GM12878 (cell line): ENCODE results near the gene C15orf62. TPM values are rescaled to one million over a fixed set of nuclear protein-coding genes. Genes with fewer than 3 reads are reported as not detected.

Experiments used
- ATAC-seq: fragments of 200-7000 bp; cut with Tn5 transposase; 3 replicates; pipeline ENCODE4 v1.9.1; 2020; ENCODE audit warnings: mild to moderate bottlenecking, moderate library complexity
- BruUV-seq: library from RNA; stranded (reverse); fragments of 400-500 nt; replicated peaks from 2 replicates; lab custom pipeline; 2021; lab: Mats Ljungman, UMichigan
- CTCF ChIA-PET: fragments of 300-600 bp; sonication (Branson Sonifier 250); formaldehyde crosslinking; extraction: SDS; loops from one replicate; lab custom pipeline; 2021; ENCODE audit warnings: inconsistent platforms; lab: Yijun Ruan, JAX
- POLR2A ChIA-PET: fragments of 350-600 bp; formaldehyde crosslinking; extraction: SDS; loops from one replicate; lab custom pipeline; 2021; ENCODE audit warnings: inconsistent platforms; lab: Charles Lee
- RAD21 ChIA-PET: fragments of 300-600 bp; sonication (Branson Sonifier 250); formaldehyde crosslinking; loops from one replicate; lab custom pipeline; 2023; ENCODE audit warnings: antibody characterized with exemption; ENCODE audit not compliant: unreplicated experiment; lab: Charles Lee
- SMC1A ChIA-PET: fragments of 300-600 bp; sonication (Branson Sonifier 250); formaldehyde crosslinking; loops from one replicate; lab custom pipeline; 2023; ENCODE audit not compliant: unreplicated experiment, uncharacterized antibody; lab: Charles Lee
- DNase-seq: peaks from one replicate; pipeline ENCODE4 v3.0.0-alpha.2; 2011; ENCODE audit warnings: low read depth, low spot score
- FAIRE-seq: peaks from 3 replicates; lab custom pipeline; 2011; peaks lifted over from hg19 to GRCh38; lab: Jason Lieb, UNC
- H2AFZ ChIP-seq: 2 replicates; pipeline ENCODE4 v1.6.0; 2011; ENCODE audit warnings: low read depth, low read length, control low read depth; ENCODE audit not compliant: control insufficient read depth
- H3K27ac ChIP-seq: 2 replicates; pipeline ENCODE4 v1.5.1; 2011; ENCODE audit warnings: control low read depth; ENCODE audit not compliant: control insufficient read depth, insufficient read depth
- H3K27me3 ChIP-seq, 2 experiments: replicated peaks in 1 of 2; 2 replicates each; pipeline versions ENCODE4 v1.6.0 to v1.6.1; 2011; ENCODE audit warnings: low read length in 1 of 2; ENCODE audit not compliant: control insufficient read depth in 2 of 2, insufficient read depth in 2 of 2
- H3K36me3 ChIP-seq, 2 experiments: 2 replicates each; pipeline ENCODE4 v1.5.1; 2011; ENCODE audit warnings: low read length in 1 of 2; ENCODE audit not compliant: control insufficient read depth in 2 of 2, insufficient read depth in 2 of 2
- H3K4me1 ChIP-seq: 2 replicates; pipeline ENCODE4 v1.6.1; 2011; ENCODE audit warnings: mild to moderate bottlenecking, low read length, moderate library complexity, mixed read lengths; ENCODE audit not compliant: control insufficient read depth, insufficient read depth
- H3K4me2 ChIP-seq: 2 replicates; pipeline ENCODE4 v1.6.0; 2011; ENCODE audit warnings: control low read depth; ENCODE audit not compliant: control insufficient read depth, insufficient read depth
- H3K4me3 ChIP-seq: fragments of 200-600 bp; sonication (generic); 2 replicates; pipeline ENCODE4 v1.5.1; 2016
- H3K79me2 ChIP-seq: 2 replicates; pipeline ENCODE4 v1.6.0; 2011; ENCODE audit warnings: low read length; ENCODE audit not compliant: control insufficient read depth, insufficient read depth
- H3K9ac ChIP-seq: 2 replicates; pipeline ENCODE4 v1.8.0; 2011; ENCODE audit warnings: low read length, control low read depth, mixed read lengths; ENCODE audit not compliant: control insufficient read depth, insufficient read depth
- H3K9me3 ChIP-seq: replicated peaks from 3 replicates; pipeline ENCODE4 v1.5.1; 2011; ENCODE audit warnings: mild to moderate bottlenecking, low read length; ENCODE audit not compliant: control insufficient read depth, insufficient read depth
- H4K20me1 ChIP-seq: 2 replicates; pipeline ENCODE4 v1.6.0; 2011; ENCODE audit not compliant: control insufficient read depth, insufficient read depth
- ASH2L ChIP-seq: fragments of 300-600, 200-600 bp; sonication (generic); IDR thresholded peaks from 2 replicates; pipeline ENCODE4 v1.6.1; 2017; ENCODE audit warnings: low read depth, mild to moderate bottlenecking, borderline replicate concordance
- CREM ChIP-seq: IDR thresholded peaks from 2 replicates; pipeline ENCODE4 v1.6.1; 2014; ENCODE audit warnings: antibody characterized with exemption, low read depth
- KDM1A ChIP-seq: fragments of 200-600 bp; sonication (generic); IDR thresholded peaks from 2 replicates; pipeline ENCODE4 v1.6.1; 2016; ENCODE audit warnings: borderline replicate concordance
- NR2C2 ChIP-seq: IDR thresholded peaks from 2 replicates; pipeline ENCODE4 v1.6.1; 2011; ENCODE audit warnings: borderline replicate concordance, low read depth; ENCODE audit not compliant: control insufficient read depth, insufficient read length
- NRF1 ChIP-seq: conservative IDR thresholded peaks from 2 replicates; pipeline ENCODE4 v1.6.1; 2011; ENCODE audit warnings: mild to moderate bottlenecking, low read depth, low read length, improper control_type of control experiment
- POLR2AphosphoS5 ChIP-seq: IDR thresholded peaks from 2 replicates; pipeline ENCODE4 v1.6.1; 2011; ENCODE audit warnings: mild to moderate bottlenecking, low read length, inconsistent platforms
- RCOR1 ChIP-seq: conservative IDR thresholded peaks from 2 replicates; pipeline ENCODE4 v1.6.1; 2012; ENCODE audit warnings: low read depth, low read length, improper control_type of control experiment
- STAT1 ChIP-seq: fragments of 450-650 bp; conservative IDR thresholded peaks from 2 replicates; pipeline ENCODE4 v1.6.1; 2014; ENCODE audit warnings: antibody characterized with exemption, mild to moderate bottlenecking
- WGBS: methylation state at CpG from one replicate; pipeline ENCODE4 v1.1.6; 2016; ENCODE audit warnings: low lambda C conversion rate; ENCODE audit not compliant: insufficient replicate concordance, insufficient coverage; ENCODE audit errors: missing lambda C conversion rate; 5-methylcytosine and 5-hydroxymethylcytosine counted together
- in situ Hi-C: fragments of 300-500 bp; cut with MboI; formaldehyde crosslinking; loops from 9 replicates; pipeline ENCODE4 v1.14.3; 2018; ENCODE audit warnings: mixed read lengths
- intact Hi-C: fragments of 100-400 bp; cut with micrococcal nuclease; formaldehyde crosslinking; loops from one replicate; pipeline ENCODE4 v1.14.2; 2022; ENCODE audit not compliant: unreplicated experiment
- polyA plus RNA-seq, 11 experiments: library from polyadenylated mRNA; depleted of rRNA in 4 of 11; unstranded in 6 of 11; stranded (reverse) in 5 of 11; fragments of >200 nt; fragmentation: Nextera tagmentation in 4 of 11; fragmentation: Illumina TruSeq in 1 of 11; extraction: Ambion mirVana in 4 of 11; extraction: Trizol in 1 of 11; gene quantifications; 1 replicate in 1 of 11; 2 replicates in 10 of 11; pipeline versions ENCODE4 v1.2.1 to v1.2.3, GENCODE V29; 2011 to 2016; ENCODE audit warnings: inconsistent platforms in 2 of 11, missing spikeins in 2 of 11, low read depth in 1 of 11
- total RNA-seq, 4 experiments: library from RNA; depleted of rRNA in 3 of 4; stranded (reverse); fragments of >200 nt in 3 of 4; fragmentation: Illumina TruSeq in 1 of 4; extraction: Trizol in 1 of 4; gene quantifications; 2 replicates each; pipeline versions ENCODE4 v1.2.1 to v1.2.3, GENCODE V29; 2013 to 2021
- TF ChIP-seq, protein P1 (sequence below): fragments of 450-650 bp; IDR thresholded peaks from 2 replicates; pipeline ENCODE4 v1.6.1; 2016; ENCODE audit warnings: mild to moderate bottlenecking, moderate library complexity, borderline replicate concordance
- TF ChIP-seq, protein P2 (sequence below): fragments of 450-650 bp; IDR thresholded peaks from 2 replicates; pipeline ENCODE4 v1.6.1; 2017; ENCODE audit warnings: low read depth, mild to moderate bottlenecking, moderate library complexity
- TF ChIP-seq, protein P3 (sequence below): fragments of 450-650 bp; formaldehyde crosslinking; IDR thresholded peaks from 2 replicates; pipeline ENCODE4 v1.5.0; 2022; ENCODE audit warnings: mild to moderate bottlenecking, missing genetic modification characterization
- TF ChIP-seq, protein P4 (sequence below): IDR thresholded peaks from 2 replicates; pipeline ENCODE4 v1.6.1; 2011; ENCODE audit warnings: low read depth, low read length, improper control_type of control experiment, borderline replicate concordance

The C15orf62 gene
- total and polyA plus RNA-seq, 10 of the 15 experiments (the other 5 are each of a cell fraction or from before 2014, with no cell fraction given) = 0.06 to 0.68 (median 0.40) TPM; not detected in 1

DNA sequence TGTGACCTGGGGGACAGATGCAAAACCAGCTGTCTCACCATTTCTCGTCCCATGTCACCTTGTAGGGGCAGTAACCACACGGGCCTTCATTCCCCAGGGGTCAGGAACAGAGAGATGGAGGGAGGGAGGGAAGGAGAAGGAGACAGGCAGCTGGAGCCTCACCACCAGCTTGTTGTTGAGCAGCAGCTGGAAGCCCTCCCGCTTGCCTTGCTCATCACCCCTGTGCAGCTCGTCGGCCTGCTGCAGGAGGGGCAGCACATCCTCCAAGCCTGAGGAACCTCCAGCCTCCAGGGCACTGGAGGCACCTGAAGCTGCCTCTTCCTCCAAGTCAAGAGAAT, 25.0 kb upstream of the C15orf62 start:
- H2AFZ ChIP-seq = no peak overlapping the region
- ChIA-PET CTCF (interaction anchor here (0.6 to 3.3 kb wide), 6 partner anchors 18 to 150 kb away, joined by 3 to 18 read pairs (median 6); partner anchors contain the start of gene VPS18), SMC1A (interaction anchor here (0.8 to 2.1 kb wide), 2 partner anchors 37 to 40 kb away, joined by 3 to 8 read pairs; no protein-coding TSS in a partner anchor), RAD21 (interaction anchor here (0.8 to 2.1 kb wide), 5 partner anchors 12 to 155 kb away, joined by 4 to 11 read pairs (median 5); partner anchors contain the start of gene RAD51), POLR2A (interaction anchor here (1.0 kb wide), 1 partner anchor 26 kb away, joined by 3 read pairs; no protein-coding TSS in a partner anchor)
- no peak overlapping the region for H3K4me3 ChIP-seq
- WGBS = 96% methylated on average over 5 of the region's 5 CpGs
- H3K4me2 ChIP-seq = no peak overlapping the region
- no peak overlapping the region for H3K9ac ChIP-seq
- H3K79me2 ChIP-seq = no peaks in the 10 kb centered on the region; the same call in 1 of the 2 replicates
- H4K20me1 ChIP-seq = no peaks in the 10 kb centered on the region
- in situ Hi-C loops (no loop called here), intact Hi-C loops (loop anchor here (5.0 kb wide), 1 partner anchor 38 kb away; no protein-coding TSS in a partner anchor)
- peaks cover 13 to 18% of the 10 kb centered on the region in 2 experiments for H3K36me3 ChIP-seq
- ATAC-seq (no peak), DNase-seq (no peak), FAIRE-seq (no peak)
- no peaks in the 10 kb centered on the region for H3K27me3 ChIP-seq
- H3K4me1 ChIP-seq = peaks cover 9% of the 10 kb centered on the region
- no peaks in the 10 kb centered on the region for H3K9me3 ChIP-seq
- no peak for TF ChIP-seq POLR2AphosphoS5
- no peak for TF ChIP-seq CREM
- TF ChIP-seq KDM1A = no peak
- TF ChIP-seq NRF1 = no peak
- TF ChIP-seq ASH2L = no peak
- TF ChIP-seq, protein P1, sequence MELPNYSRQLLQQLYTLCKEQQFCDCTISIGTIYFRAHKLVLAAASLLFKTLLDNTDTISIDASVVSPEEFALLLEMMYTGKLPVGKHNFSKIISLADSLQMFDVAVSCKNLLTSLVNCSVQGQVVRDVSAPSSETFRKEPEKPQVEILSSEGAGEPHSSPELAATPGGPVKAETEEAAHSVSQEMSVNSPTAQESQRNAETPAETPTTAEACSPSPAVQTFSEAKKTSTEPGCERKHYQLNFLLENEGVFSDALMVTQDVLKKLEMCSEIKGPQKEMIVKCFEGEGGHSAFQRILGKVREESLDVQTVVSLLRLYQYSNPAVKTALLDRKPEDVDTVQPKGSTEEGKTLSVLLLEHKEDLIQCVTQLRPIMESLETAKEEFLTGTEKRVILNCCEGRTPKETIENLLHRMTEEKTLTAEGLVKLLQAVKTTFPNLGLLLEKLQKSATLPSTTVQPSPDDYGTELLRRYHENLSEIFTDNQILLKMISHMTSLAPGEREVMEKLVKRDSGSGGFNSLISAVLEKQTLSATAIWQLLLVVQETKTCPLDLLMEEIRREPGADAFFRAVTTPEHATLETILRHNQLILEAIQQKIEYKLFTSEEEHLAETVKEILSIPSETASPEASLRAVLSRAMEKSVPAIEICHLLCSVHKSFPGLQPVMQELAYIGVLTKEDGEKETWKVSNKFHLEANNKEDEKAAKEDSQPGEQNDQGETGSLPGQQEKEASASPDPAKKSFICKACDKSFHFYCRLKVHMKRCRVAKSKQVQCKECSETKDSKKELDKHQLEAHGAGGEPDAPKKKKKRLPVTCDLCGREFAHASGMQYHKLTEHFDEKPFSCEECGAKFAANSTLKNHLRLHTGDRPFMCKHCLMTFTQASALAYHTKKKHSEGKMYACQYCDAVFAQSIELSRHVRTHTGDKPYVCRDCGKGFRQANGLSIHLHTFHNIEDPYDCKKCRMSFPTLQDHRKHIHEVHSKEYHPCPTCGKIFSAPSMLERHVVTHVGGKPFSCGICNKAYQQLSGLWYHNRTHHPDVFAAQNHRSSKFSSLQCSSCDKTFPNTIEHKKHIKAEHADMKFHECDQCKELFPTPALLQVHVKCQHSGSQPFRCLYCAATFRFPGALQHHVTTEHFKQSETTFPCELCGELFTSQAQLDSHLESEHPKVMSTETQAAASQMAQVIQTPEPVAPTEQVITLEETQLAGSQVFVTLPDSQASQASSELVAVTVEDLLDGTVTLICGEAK = no peak
- TF ChIP-seq RCOR1 = no peak
- TF ChIP-seq, protein P2, sequence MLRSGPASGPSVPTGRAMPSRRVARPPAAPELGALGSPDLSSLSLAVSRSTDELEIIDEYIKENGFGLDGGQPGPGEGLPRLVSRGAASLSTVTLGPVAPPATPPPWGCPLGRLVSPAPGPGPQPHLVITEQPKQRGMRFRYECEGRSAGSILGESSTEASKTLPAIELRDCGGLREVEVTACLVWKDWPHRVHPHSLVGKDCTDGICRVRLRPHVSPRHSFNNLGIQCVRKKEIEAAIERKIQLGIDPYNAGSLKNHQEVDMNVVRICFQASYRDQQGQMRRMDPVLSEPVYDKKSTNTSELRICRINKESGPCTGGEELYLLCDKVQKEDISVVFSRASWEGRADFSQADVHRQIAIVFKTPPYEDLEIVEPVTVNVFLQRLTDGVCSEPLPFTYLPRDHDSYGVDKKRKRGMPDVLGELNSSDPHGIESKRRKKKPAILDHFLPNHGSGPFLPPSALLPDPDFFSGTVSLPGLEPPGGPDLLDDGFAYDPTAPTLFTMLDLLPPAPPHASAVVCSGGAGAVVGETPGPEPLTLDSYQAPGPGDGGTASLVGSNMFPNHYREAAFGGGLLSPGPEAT = no peak
- TF ChIP-seq, protein P3, sequence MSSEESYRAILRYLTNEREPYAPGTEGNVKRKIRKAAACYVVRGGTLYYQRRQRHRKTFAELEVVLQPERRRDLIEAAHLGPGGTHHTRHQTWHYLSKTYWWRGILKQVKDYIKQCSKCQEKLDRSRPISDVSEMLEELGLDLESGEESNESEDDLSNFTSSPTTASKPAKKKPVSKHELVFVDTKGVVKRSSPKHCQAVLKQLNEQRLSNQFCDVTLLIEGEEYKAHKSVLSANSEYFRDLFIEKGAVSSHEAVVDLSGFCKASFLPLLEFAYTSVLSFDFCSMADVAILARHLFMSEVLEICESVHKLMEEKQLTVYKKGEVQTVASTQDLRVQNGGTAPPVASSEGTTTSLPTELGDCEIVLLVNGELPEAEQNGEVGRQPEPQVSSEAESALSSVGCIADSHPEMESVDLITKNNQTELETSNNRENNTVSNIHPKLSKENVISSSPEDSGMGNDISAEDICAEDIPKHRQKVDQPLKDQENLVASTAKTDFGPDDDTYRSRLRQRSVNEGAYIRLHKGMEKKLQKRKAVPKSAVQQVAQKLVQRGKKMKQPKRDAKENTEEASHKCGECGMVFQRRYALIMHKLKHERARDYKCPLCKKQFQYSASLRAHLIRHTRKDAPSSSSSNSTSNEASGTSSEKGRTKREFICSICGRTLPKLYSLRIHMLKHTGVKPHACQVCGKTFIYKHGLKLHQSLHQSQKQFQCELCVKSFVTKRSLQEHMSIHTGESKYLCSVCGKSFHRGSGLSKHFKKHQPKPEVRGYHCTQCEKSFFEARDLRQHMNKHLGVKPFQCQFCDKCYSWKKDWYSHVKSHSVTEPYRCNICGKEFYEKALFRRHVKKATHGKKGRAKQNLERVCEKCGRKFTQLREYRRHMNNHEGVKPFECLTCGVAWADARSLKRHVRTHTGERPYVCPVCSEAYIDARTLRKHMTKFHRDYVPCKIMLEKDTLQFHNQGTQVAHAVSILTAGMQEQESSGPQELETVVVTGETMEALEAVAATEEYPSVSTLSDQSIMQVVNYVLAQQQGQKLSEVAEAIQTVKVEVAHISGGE (CRISPR knock-in tag) = no peak
- no peak for TF ChIP-seq NR2C2
- TF ChIP-seq, protein P4, sequence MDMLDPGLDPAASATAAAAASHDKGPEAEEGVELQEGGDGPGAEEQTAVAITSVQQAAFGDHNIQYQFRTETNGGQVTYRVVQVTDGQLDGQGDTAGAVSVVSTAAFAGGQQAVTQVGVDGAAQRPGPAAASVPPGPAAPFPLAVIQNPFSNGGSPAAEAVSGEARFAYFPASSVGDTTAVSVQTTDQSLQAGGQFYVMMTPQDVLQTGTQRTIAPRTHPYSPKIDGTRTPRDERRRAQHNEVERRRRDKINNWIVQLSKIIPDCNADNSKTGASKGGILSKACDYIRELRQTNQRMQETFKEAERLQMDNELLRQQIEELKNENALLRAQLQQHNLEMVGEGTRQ = no peak
- no peak for TF ChIP-seq STAT1
- TF ChIP-seq, all 136 proteins: peak for 0
- no TSS peak for BruUV-seq
- H3K27ac ChIP-seq = no peak overlapping the region
